ENCODE measurements around the gene GLTP.

DNA sequence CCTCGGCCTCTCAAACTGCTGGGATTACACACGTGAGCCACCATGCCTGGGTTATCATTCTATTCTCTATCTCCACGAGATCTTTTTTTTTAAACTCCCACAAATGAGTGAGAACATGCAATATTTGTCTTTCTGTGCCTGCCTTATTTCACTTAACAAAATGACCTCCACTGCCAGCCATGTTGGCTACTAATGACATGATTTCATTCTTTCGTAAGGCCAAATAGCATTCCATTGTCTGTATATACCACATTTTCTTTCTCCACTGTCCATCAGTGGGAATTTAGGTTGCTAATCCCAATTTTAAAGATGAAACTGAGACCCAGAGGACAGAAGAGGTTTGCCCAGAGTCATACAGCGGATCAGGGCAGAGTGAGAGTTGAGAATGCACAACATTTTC, 36.2 kb downstream of the GLTP start:
- TF ChIP-seq EP300 (IDR thresholded peaks at IDR 0.05) (no peak), NFE2L2 (conservative IDR thresholded peaks at IDR 0.05; ENCODE audit: low read length) (no peak), GATA3 (IDR thresholded peaks at IDR 0.05; ENCODE audit: borderline replicate concordance) (no peak), SMC3 (IDR thresholded peaks at IDR 0.05) (no peak), POLR2A (IDR thresholded peaks at IDR 0.05; ENCODE audit: low read length) (no peak), FOSB (CRISPR knock-in tag; IDR thresholded peaks at IDR 0.05) (no peak), BHLHE40 (IDR thresholded peaks at IDR 0.05; ENCODE audit: low read depth, low read length) (no peak), CBX2 (IDR thresholded peaks at IDR 0.05; ENCODE audit: borderline replicate concordance, low read depth) (no peak)
- TF ChIP-seq, protein P1, sequence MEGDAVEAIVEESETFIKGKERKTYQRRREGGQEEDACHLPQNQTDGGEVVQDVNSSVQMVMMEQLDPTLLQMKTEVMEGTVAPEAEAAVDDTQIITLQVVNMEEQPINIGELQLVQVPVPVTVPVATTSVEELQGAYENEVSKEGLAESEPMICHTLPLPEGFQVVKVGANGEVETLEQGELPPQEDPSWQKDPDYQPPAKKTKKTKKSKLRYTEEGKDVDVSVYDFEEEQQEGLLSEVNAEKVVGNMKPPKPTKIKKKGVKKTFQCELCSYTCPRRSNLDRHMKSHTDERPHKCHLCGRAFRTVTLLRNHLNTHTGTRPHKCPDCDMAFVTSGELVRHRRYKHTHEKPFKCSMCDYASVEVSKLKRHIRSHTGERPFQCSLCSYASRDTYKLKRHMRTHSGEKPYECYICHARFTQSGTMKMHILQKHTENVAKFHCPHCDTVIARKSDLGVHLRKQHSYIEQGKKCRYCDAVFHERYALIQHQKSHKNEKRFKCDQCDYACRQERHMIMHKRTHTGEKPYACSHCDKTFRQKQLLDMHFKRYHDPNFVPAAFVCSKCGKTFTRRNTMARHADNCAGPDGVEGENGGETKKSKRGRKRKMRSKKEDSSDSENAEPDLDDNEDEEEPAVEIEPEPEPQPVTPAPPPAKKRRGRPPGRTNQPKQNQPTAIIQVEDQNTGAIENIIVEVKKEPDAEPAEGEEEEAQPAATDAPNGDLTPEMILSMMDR (IDR thresholded peaks at IDR 0.05), result no peak
- TF ChIP-seq, protein P2, sequence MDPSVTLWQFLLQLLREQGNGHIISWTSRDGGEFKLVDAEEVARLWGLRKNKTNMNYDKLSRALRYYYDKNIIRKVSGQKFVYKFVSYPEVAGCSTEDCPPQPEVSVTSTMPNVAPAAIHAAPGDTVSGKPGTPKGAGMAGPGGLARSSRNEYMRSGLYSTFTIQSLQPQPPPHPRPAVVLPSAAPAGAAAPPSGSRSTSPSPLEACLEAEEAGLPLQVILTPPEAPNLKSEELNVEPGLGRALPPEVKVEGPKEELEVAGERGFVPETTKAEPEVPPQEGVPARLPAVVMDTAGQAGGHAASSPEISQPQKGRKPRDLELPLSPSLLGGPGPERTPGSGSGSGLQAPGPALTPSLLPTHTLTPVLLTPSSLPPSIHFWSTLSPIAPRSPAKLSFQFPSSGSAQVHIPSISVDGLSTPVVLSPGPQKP (IDR thresholded peaks at IDR 0.05; ENCODE audit: low read depth, low read length), result no peak
- TF ChIP-seq, protein P3, sequence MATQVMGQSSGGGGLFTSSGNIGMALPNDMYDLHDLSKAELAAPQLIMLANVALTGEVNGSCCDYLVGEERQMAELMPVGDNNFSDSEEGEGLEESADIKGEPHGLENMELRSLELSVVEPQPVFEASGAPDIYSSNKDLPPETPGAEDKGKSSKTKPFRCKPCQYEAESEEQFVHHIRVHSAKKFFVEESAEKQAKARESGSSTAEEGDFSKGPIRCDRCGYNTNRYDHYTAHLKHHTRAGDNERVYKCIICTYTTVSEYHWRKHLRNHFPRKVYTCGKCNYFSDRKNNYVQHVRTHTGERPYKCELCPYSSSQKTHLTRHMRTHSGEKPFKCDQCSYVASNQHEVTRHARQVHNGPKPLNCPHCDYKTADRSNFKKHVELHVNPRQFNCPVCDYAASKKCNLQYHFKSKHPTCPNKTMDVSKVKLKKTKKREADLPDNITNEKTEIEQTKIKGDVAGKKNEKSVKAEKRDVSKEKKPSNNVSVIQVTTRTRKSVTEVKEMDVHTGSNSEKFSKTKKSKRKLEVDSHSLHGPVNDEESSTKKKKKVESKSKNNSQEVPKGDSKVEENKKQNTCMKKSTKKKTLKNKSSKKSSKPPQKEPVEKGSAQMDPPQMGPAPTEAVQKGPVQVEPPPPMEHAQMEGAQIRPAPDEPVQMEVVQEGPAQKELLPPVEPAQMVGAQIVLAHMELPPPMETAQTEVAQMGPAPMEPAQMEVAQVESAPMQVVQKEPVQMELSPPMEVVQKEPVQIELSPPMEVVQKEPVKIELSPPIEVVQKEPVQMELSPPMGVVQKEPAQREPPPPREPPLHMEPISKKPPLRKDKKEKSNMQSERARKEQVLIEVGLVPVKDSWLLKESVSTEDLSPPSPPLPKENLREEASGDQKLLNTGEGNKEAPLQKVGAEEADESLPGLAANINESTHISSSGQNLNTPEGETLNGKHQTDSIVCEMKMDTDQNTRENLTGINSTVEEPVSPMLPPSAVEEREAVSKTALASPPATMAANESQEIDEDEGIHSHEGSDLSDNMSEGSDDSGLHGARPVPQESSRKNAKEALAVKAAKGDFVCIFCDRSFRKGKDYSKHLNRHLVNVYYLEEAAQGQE (IDR thresholded peaks at IDR 0.05), result no peak
